HG03196 (cell line): ENCODE measurements around the gene SYT3.

Source experiments
- ATAC-seq: cut with Tn5 transposase; IDR thresholded peaks from one replicate; pipeline ENCODE4 v1.9.1; 2021; ENCODE audit not compliant: unreplicated experiment

SYT3 gene, protein sequence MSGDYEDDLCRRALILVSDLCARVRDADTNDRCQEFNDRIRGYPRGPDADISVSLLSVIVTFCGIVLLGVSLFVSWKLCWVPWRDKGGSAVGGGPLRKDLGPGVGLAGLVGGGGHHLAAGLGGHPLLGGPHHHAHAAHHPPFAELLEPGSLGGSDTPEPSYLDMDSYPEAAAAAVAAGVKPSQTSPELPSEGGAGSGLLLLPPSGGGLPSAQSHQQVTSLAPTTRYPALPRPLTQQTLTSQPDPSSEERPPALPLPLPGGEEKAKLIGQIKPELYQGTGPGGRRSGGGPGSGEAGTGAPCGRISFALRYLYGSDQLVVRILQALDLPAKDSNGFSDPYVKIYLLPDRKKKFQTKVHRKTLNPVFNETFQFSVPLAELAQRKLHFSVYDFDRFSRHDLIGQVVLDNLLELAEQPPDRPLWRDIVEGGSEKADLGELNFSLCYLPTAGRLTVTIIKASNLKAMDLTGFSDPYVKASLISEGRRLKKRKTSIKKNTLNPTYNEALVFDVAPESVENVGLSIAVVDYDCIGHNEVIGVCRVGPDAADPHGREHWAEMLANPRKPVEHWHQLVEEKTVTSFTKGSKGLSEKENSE

DNA sequence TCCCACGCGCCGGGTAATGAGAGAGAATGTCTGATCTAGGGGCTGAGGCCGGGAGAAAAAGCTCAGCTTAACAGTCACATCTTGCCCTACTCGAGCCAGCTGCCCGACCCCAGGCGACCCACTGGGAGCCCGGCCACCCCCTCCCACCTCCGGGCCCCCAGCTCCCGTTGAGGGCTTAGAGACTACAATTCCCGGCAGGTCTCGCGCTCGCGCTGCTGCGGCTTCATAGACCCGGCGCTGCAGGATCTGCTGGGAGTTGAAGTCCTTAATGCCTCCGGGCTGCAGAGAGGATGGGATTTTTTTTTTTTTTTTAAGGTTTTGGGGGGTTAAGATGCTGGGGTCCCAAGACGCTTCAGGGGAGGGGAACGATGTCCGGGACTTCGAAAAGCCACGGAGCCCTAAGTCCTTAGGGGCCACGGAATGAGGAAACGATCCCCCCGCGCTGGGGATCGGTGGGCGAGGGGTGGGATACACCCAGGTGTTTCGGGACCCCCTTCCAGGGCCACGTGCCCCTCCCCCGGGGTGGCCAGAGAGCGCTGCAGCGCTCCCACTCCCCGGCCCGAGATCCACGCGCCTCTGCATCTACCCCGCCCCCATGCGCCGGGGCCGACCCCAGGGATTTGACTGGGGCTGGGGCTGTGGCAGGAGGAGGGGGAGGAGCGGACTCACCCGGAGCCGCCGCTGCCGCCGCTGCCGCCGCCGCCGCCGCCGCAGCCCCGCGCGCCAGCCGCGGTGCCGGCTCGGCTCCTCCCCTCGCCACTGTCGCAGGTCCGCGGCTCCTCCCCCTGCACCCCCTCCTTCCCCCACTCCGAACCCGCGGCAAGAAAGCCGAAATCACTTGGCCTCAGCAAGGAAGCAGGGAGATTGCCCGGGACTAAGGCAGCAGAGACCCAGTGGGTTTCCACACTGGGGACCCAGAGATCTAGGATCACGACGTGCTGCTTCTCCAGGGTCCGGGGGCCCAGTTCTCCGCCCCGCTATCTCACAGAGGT, at the start of gene SYT3:
Gene SYT3, minus strand, starts transcription at position 761 of the 992 bp plus-strand sequence. CDS start 2,470 bp downstream, outside the sequence.
- ATAC-seq, result no peak

DNA sequence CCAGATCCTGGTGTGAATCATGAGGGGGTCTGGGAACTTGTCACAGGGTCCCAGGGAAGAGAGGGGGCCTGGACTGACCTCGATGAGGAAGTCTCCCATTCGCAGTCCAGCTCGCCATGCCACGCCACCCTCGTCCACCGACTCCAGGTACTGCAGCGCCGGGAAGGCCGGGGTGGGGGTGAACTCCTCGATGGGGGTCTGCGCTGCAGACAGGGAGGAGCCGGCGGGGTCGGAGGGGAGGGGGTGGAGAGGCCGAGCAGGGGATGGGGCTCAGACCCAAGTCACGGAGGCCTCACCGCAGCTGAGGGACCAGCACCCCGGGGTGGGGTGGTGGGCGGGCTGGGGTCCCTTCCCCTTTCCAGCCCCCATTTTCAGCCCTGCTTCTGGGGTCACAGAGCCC, 49.1 kb upstream of the SYT3 start:
- ATAC-seq, result no peak

DNA sequence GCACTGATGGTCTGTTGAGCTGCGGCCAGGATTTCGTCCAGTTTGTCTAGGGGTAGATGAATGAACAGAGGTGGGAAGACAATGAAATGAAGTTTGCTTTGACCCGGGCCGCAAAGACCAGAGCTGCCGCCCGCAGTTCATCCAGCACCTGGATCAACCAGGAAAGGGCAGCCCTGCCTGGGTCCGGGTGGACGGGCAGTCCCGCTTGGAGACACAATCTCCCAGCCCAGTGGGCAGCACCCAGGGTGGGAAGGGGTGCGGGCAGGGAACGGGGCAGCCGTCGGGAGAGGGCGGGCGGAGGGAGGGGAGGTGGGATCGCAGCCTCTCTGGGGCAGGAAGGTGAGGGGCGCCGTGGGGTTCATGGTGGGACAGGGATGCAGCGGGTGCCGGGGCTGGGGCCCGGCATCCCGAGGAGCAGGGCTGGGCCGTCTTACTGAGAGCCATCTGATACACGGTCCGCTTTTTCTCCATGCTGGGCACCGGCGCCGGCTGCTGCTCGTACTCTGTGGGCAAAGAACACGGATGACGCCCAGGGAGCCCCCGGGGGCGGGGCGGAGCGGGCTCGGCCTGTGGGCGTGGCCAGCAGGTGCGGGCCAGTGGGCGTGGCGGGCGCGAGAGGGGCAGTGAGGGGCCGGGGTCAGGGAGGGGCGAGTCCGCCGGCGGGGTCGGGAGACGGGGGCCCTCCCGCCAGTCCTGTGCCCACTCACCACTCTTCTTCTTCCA, 46.8 kb upstream of the SYT3 start:
- no peak for ATAC-seq

DNA sequence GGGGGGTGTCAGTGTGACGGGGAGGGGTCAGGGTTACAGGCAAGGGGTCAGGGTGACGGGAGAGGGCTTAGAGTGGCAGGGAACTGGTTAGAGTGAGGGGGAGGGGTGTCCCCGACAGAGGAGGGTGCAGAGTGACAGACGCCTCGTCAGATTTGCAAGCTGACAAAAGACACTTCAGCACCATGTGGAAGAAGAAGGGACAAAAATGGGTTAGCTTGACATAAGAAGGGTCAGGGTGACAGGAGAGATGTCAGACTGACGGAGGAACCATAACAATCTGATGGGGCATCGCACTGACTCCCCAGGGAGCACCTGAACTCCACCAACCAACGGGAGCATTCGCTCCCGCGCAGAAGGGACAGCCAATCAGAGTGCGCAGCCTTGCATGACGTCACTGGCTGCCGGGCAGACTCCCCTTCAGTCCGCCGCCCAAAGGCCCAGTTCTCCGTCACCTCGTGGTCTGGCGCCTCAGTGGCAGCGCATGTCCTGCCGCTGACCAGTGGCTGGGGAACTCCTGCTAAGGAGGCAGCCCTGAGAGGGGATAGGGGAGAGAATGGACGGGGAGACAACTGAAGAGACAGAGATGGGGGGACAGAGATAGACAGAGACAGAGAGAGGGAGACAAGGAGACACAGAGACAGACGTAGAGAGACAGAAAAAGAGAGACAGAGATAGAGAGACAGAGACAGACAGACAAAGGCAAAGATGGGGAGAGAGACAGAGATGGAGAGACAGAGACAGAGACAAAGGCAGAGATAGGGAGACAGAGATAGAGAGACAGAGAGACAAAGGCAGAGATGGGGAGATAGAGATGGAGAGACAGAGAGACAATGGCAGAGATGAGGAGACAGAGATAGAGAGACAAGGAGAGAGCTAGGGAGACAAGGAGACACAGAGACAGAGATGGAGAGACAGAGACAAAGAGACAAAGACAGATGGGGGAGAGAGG, 39.8 kb upstream of the SYT3 start:
- no peak for ATAC-seq

DNA sequence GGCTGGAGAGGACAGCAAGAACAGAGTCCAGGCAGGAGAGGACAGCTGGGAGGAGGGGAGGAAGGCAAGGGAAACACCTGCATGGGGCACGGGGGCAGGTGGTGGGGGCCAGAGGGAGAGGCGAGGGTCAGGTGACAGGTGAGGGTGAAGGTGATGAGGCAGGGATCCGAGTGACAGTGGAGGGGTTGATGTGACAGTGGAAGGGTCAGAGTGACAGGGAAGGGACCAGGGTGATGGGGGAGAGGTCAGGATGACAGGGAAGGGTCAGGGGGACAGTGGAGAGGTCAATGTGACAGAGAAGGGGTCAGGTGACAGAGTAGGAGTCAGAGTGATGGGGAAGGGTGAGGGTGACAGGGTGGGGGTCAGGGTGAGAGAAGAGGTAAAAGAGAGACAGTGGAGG, 38.6 kb upstream of the SYT3 start:
- no peak for ATAC-seq

DNA sequence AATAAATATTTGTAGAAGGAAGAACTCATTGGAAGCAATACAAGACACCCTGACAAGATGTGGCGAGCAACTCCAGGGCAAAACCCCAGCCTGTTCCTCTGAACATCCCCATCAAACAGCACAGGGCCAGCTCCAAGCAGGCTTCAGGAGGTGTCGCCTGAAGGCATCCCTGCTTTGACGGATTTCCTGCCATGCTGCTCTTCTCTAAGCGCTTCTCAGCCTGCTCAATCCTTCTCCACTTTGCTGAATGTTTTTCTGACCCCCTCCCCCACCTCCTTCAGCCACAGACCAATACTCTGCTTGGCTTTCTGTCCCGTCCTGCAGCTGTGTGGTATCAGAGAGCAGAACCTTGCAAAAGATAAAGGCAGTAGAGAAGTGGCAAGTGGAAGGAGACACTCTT, 38.0 kb upstream of the SYT3 start:
- ATAC-seq, result no peak

DNA sequence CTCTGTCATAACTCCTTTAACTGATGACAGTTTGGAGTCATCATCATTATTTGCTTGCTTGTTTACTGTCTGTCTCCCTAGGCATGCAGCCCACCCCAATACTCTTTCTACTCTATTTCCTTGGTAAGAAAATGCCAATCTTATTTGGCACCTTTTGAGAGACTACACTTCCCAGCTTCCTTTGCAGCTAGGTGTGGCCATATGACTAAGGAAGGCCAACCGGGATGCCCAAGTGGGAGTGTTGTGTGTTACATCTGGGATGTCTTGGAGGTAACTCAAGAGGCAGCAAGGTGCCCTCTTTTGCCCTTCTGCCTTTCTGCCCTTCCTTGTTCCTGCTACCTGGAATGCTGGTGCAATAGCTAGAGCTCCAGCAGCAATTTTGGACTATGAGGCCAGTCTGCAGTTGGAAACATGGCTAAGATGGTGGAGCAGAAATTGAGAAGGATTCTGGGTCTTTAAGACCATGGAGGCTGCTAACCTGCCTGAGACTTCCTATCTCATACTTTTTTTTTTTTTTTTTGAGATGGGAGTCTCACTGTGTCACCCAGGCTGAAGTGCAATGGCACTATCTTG, 37.0 kb upstream of the SYT3 start:
- no peak for ATAC-seq

DNA sequence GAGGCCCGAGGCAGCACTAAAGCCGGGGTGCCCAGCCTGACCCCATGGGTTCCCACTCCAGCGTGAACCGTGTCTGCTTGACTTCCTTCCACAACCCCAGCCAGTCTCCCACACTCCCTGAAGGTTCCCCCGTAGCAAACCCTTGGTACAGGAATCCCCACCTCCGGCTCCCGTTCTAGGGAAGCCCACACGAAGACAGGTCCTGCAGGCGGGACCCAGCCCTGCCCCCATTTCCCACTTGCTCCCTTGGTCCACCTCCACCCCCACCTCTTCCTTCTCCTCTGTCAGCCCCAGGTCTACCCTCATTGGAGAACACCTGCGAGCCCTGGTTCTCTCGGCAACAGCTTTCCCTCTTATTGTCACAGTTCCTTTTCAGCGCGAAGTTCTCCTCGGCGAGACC, 33.4 kb upstream of the SYT3 start:
- ATAC-seq, result no peak

DNA sequence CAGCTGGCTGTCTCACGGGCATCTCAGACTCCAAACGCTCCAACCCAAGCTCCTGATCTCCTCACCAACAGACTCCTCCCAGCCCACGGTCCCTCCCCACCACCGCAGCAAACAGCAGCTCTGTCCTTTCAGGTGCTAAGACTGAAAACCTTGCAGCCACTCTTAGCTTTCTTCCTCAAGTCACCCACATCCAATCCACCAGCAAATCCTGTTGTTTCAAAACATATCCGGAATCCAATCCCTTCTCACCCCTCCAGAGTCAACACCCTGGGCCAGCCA, 30.4 kb upstream of the SYT3 start:
- no peak for ATAC-seq

DNA sequence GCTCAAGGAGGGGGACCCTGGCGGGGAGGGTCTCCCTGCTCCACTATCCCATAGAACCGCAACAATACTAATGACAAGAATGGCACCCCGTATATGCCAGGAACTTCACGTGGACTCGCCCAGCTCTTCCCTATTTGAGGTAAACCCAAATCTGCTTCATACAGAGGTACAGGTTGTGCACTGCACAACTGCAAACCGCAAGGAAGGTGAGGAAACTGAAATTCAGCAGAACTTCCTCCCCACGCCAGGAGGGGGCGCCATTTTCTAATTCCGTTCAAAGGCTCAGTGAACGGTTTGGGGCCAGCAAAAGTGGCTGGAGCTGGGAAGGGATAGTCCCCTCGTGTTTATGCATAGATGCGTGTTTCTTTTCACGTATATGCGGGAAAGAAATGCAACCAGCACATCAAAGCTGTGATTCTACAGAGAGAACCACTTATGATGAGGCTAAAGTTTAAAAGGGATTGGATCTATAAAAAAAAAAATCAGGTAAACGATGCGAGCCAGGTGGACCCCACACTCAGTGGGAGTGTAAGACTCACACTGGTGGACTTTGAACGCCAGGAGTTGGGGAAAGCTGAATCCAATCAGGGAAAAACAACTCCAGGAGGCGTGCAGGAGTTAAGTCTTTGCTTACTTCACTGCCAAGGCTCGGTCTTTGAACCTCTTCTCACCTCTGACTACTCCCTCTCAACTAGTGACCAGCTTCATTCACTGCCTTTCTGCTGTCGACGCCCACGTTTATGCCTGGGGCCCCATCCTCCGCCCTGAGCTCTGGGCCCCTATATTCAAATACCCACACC, 29.8 kb upstream of the SYT3 start:
- no peak for ATAC-seq

DNA sequence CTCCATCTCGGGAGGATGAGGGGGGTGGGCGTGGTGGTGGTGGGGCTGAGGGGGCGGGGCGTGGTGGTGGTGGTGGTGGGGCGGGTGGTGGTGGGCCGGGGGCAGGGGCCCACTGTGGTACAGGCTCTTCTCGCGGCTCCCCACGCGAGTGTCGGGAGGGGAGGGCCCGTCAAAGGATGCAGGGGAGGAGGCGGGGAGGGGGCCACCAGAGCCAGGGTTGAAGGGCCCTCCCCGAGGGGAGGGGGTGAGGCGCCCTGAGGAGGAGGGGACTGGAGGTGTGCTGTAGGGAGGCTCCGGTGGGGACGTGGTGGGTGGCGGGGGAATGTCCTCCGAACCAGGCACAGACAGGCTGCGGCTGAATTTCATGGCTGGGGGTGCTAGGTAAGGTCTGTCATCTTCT, 29.2 kb upstream of the SYT3 start:
- no peak for ATAC-seq

DNA sequence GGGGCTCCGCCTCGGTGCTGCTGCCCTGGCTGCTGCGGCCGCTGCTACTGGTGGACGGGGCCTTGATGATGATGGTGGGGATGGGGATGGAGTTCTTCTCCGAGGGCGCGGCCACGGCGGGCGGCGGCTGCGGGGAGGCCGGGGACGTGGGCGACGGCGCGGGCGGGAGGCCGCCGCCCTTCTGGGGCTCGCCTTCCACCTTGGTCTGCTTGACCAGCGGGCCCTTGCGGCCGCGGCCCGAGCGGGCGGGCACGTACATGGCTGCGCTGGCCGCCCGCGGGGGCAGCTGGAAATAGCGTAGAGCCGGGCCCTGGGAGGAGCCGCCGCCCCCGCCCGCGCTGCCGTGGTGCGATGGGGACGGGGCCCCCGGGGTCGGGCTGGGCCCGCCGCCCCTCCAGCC, 28.7 kb upstream of the SYT3 start:
- no peak for ATAC-seq

DNA sequence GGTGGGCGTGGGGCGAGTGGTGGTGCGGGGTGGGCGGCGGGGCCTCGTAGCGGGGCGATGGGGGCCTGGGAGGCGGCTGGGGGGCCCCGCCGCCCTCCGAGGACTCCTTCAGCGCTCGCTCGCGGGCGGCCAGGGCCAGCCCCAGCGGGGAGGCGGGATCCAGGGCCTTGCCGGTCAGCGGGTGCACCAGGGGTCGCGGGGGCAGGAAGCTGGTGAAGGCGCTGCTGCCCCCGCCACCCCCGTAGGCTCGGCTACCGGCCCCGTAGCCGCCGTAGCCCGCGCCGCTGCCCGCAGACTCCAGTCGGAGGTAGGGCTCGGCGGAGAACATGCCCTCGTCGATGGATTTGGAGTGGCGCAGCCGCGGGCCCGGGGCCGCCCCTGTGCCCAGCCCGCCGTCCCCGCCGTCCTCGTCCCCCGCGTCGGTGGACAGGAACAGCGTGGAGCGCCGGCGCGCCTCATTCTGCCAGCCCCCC, 28.1 kb upstream of the SYT3 start:
- no peak for ATAC-seq

DNA sequence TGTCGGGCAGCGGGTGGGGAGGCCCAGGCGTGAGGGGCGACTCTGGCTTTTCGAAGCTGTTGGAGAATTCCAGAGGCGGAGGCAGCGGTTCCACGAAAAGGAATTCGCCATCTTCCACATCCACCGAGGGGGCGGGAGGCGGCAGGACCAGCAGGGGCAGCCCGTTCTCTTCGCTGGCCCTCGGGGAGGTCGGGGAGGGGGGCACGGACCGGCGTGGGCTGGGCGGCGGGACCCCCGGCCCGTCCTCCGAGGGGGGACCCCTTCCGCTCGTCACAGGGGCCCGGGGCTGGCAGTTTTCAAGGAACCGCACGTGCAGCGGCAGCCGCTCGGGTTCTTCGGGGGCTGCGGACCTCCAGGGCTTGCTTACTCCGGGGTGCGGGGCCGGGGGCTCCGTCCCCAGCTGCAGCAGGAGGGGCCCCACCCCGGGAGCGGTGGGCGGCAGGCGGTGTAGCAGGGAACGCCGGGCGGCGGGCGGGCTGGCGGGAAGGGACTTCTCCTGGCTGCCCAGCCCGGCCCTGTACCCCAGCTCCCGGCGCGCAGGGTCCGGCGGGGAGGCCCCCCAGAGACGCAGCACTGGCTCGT, 27.6 kb upstream of the SYT3 start:
- ATAC-seq, result no peak

DNA sequence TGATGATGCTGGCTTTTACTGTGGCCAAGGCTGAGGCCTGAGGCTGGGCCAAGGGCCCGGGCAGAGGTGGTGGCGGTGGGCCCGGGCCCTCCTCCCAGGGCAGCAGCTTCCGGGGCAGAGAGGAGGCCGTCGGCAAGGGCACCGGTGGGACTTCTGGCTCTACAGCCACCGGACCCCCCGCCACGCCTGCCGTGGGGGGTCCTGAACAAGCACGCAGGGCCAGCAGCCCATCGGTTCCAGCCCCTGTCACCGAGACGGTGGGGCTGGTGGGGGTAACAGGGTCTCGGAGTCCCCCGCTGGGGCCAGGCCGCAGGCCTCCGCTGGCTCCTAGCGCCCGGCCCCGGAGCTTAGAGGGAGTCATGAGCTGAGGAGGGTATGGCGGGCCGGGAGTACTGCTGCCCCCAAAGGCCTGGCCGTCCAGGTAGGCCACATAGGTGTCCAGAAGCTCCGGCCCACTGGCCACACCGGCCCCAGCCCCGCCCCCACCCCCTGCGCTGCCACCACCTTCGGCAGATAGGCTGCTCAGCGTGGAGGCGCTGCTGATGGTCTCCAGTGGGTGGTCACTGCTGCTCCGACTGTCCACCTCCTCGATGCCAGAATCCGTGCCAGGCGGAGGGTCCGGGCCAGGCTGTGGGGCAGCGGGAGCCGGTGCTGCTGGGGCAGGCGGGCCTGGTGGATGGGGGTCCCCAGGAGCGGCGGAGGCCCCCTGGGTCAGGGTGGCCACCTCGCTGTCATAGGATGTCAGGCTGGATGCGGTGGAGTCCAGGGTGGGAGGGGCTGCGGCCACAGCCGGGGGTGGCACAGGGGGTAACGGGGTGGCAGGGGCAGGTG, 26.9 kb upstream of the SYT3 start:
- ATAC-seq, result no peak

DNA sequence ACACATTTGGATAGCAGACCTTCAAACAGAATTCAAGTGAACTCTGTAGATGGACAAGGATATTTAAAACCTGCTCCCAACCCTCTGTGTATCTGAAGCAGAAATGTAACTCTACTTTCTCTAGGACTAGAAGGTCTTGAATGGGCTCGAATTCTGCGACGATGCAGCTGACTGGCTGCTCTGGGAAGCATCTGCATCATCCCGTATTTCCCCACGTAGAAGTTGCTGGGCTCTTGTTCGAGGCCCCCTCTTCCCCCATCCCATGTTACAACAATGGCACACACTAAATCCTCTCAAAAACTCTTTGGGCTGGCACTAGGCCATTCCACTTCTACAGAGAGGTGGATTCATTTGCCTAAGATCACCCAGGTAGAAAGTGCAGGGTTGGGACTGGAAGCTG, 24.5 kb upstream of the SYT3 start:
- ATAC-seq, result no peak

DNA sequence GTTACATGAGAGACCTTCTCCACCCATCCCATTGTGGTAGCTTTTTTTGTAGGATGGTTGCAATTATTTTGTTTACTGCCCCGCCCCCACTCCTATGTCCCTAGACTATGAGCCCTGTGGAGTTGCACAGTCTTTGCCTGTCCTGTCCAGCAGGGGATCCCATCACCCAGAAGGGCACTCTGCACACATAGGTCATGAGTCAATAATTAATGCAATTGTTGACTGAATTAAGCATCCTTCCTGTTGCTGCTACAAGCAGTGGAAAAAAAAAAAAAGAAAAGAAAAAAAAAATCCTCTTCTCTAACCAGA, 23.8 kb upstream of the SYT3 start:
- ATAC-seq, result no peak
